ENCODE data around the gene CXXC4.

DNA sequence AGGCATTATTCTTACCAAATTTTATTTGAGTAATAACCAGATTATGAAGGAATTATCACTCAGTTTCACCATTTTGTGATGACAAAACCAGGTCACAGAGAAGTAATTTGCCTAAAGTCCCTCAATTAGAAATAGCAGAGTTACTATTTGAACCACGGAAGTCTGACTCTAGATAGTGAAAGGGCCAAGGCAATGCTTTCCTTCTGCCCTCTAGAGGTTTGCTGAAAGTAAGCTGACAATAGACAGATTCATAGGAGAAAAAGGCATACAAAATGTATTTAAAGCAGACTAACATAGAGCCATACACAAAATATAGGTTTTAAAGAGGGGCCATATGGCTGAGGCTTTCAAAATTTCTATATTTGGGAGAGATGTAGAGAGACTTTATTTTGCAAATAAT lies 43.1 kb downstream of the CXXC4 start:
- TF ChIP-seq, protein P1, sequence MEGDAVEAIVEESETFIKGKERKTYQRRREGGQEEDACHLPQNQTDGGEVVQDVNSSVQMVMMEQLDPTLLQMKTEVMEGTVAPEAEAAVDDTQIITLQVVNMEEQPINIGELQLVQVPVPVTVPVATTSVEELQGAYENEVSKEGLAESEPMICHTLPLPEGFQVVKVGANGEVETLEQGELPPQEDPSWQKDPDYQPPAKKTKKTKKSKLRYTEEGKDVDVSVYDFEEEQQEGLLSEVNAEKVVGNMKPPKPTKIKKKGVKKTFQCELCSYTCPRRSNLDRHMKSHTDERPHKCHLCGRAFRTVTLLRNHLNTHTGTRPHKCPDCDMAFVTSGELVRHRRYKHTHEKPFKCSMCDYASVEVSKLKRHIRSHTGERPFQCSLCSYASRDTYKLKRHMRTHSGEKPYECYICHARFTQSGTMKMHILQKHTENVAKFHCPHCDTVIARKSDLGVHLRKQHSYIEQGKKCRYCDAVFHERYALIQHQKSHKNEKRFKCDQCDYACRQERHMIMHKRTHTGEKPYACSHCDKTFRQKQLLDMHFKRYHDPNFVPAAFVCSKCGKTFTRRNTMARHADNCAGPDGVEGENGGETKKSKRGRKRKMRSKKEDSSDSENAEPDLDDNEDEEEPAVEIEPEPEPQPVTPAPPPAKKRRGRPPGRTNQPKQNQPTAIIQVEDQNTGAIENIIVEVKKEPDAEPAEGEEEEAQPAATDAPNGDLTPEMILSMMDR (IDR thresholded peaks at IDR 0.05): no peak
- TF ChIP-seq POLR2A (IDR thresholded peaks at IDR 0.05) (no peak), POLR2AphosphoS5 (IDR thresholded peaks at IDR 0.05) (no peak)
